NB4 (cell line): ENCODE results near the gene BMP15.

Experiments
- POLR2A ChIP-seq: IDR thresholded peaks from 2 replicates; pipeline ENCODE4 v1.6.1; 2011; ENCODE audit warnings: mild to moderate bottlenecking; ENCODE audit not compliant: insufficient read length; ENCODE audit errors: extremely low read depth
- TF ChIP-seq, protein P1 (sequence below): IDR thresholded peaks from one replicate; pipeline ENCODE4 v1.5.1; 2012; ENCODE audit warnings: low read depth, low read length

DNA sequence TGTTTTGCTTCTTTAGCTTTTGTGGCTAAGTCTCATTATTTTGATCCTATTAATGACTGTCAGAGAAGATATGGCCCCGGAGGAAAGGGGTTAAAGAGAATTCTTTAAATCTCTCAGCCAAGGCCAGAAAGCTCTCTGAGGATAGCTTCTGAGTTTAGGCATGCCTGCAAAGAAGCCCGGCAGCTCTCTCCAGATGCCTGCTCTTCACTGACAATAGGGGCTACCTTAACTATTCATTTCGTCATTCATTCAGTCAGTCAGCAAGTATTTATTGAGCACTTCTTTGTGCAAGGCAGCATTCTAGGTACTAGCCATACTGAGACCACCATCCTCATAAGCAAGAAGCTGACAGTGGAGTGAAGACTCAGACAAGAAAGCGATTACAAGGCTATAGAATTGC is 34.0 kb upstream of the BMP15 start:
- TF ChIP-seq, protein P1, sequence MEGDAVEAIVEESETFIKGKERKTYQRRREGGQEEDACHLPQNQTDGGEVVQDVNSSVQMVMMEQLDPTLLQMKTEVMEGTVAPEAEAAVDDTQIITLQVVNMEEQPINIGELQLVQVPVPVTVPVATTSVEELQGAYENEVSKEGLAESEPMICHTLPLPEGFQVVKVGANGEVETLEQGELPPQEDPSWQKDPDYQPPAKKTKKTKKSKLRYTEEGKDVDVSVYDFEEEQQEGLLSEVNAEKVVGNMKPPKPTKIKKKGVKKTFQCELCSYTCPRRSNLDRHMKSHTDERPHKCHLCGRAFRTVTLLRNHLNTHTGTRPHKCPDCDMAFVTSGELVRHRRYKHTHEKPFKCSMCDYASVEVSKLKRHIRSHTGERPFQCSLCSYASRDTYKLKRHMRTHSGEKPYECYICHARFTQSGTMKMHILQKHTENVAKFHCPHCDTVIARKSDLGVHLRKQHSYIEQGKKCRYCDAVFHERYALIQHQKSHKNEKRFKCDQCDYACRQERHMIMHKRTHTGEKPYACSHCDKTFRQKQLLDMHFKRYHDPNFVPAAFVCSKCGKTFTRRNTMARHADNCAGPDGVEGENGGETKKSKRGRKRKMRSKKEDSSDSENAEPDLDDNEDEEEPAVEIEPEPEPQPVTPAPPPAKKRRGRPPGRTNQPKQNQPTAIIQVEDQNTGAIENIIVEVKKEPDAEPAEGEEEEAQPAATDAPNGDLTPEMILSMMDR: no peak
- no peak for TF ChIP-seq POLR2A
